ENCODE results near the gene LAMB2.

The LAMB2 gene

DNA sequence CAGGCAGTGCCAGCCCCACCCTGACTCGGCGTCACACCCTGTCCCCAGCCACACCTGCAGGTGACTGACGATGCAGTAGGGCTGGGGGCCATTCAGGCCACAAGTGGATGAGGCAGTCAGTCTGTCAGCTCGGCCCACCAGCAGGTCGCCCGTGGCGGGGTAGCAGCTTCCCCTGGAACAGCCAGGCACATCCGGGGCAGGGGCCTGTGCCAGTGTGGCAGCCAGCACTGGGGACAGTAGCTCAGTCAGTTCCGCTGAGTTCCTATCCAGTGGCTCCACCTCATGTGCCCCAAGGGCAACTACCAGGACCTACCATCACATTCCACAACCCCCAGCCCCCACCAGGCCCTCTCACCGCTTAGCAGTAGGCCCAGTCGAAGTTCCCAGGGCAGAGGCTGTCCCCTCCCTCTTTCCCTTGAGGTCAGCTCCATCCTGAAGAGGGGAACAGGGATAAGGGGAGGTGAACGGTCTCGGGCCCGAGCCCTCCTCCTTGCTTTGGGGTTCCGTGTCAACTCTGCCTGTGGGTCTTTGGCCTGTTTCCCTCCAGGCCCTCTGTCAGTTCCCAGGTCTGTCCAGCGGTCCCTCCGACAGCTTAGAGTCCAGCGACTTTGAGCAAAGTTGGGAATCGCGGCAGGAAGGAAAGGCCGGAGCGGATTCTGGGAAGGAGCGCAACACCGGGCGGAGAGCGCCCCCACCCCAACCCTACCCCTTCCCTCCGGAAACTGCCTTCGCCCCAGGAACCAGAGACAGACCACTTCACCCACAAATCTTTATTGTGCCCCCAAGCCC, at the start of gene LAMB2:
LAMB2 (minus strand) TSS at position 614 of the 789 bp plus-strand sequence; CDS start at position 431, 183 bp downstream.
- TF ChIP-seq, protein P1, sequence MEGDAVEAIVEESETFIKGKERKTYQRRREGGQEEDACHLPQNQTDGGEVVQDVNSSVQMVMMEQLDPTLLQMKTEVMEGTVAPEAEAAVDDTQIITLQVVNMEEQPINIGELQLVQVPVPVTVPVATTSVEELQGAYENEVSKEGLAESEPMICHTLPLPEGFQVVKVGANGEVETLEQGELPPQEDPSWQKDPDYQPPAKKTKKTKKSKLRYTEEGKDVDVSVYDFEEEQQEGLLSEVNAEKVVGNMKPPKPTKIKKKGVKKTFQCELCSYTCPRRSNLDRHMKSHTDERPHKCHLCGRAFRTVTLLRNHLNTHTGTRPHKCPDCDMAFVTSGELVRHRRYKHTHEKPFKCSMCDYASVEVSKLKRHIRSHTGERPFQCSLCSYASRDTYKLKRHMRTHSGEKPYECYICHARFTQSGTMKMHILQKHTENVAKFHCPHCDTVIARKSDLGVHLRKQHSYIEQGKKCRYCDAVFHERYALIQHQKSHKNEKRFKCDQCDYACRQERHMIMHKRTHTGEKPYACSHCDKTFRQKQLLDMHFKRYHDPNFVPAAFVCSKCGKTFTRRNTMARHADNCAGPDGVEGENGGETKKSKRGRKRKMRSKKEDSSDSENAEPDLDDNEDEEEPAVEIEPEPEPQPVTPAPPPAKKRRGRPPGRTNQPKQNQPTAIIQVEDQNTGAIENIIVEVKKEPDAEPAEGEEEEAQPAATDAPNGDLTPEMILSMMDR (IDR thresholded peaks at IDR 0.05; ENCODE audit: control insufficient read depth, insufficient read depth, low read depth, low read length, missing control alignments): peak; percentile 9
- H3K4me3 ChIP-seq (ENCODE audit: control insufficient read depth, low read depth, low read length): peak within 1 kb of the TSS; percentile 83
- peak; percentile 58 for DNase-seq (ENCODE audit: low read depth)

- TF ChIP-seq, protein P1 (IDR thresholded peaks at IDR 0.05; ENCODE audit: control insufficient read depth, insufficient read depth, low read depth, low read length, missing control alignments): no peak
- no peak overlapping the region for H3K4me3 ChIP-seq (ENCODE audit: control insufficient read depth, low read depth, low read length)
- DNase-seq (ENCODE audit: low read depth): no peak
These were observed 48.5 kb upstream of the LAMB2 start for GRCh38 chr3:49181351-49181750.

- no peak for DNase-seq (ENCODE audit: low read depth)
- H3K4me3 ChIP-seq (ENCODE audit: control insufficient read depth, low read depth, low read length): no peak overlapping the region
- TF ChIP-seq, protein P1 (IDR thresholded peaks at IDR 0.05; ENCODE audit: control insufficient read depth, insufficient read depth, low read depth, low read length, missing control alignments): no peak
These were observed 47.3 kb upstream of the LAMB2 start for GRCh38 chr3:49180116-49180515.

GRCh38 chr3:49177073-49177472, 44.2 kb upstream of the LAMB2 start:
- H3K4me3 ChIP-seq (ENCODE audit: control insufficient read depth, low read depth, low read length): no peak overlapping the region
- TF ChIP-seq, protein P1 (IDR thresholded peaks at IDR 0.05; ENCODE audit: control insufficient read depth, insufficient read depth, low read depth, low read length, missing control alignments): no peak
- no peak for DNase-seq (ENCODE audit: low read depth)

DNA sequence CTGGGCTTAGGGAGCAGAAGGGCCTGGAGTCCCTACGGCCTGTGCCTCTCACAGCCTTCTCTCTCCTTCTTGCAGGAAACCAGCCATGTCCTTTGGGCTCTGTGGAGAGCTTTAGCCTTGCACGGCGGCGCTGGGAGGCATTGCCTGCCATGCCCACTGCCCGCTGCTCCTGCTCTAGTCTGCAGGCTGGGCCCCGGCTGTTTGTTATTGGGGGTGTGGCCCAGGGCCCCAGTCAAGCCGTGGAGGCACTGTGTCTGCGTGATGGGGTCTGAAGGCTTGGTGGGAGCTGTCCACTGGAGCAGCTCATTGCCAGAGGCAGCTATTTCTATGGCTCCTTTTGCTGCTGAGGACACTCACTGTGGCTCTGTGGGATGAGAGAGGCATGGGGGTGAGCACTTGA, 42.7 kb upstream of the LAMB2 start:
- DNase-seq (ENCODE audit: low read depth): no peak
- TF ChIP-seq, protein P1 (IDR thresholded peaks at IDR 0.05; ENCODE audit: control insufficient read depth, insufficient read depth, low read depth, low read length, missing control alignments): no peak
- no peak overlapping the region for H3K4me3 ChIP-seq (ENCODE audit: control insufficient read depth, low read depth, low read length)

DNA sequence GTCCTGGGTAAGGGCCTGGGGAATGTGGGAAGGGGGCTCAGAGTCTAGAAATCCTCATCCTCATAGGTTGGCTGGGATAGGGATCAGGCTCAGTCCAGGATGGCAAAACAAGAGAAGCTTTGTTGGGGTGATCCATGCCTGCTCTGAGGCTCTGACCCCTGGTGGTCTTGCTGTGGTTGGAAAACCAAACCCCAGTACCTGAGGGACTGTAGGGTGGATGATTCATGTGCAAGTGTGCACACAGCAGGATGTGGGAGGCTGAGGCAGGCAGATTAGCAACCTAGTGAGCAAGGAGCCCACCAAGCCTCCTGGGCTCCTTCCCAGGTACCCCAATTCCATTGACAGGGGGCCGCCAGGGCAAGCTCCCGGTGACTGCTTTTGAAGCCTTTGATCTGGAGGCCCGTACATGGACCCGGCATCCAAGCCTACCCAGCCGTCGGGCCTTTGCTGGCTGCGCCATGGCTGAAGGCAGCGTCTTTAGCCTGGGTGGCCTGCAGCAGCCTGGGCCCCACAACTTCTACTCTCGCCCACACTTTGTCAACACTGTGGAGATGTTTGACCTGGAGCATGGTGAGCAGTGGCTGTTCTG, 41.6 kb upstream of the LAMB2 start:
- no peak for DNase-seq (ENCODE audit: low read depth)
- TF ChIP-seq, protein P1 (IDR thresholded peaks at IDR 0.05; ENCODE audit: control insufficient read depth, insufficient read depth, low read depth, low read length, missing control alignments): no peak
- H3K4me3 ChIP-seq (ENCODE audit: control insufficient read depth, low read depth, low read length): no peak overlapping the region
